GM18519 (cell line): ENCODE results near the gene AFG3L2.

Experiments used
- ATAC-seq: cut with Tn5 transposase; IDR thresholded peaks from one replicate; pipeline ENCODE4 v1.9.1; 2021; ENCODE audit warnings: mild to moderate bottlenecking, moderate library complexity; ENCODE audit not compliant: unreplicated experiment, low FRiP score

Gene AFG3L2

GRCh38 chr18:12306752-12307700 is 70.0 kb downstream of the AFG3L2 start:
- ATAC-seq, result no peak

GRCh38 chr18:12305930-12306629 is 70.9 kb downstream of the AFG3L2 start:
- no peak for ATAC-seq

- ATAC-seq, result no peak
Measured at GRCh38 chr18:12305211-12305610, 71.8 kb downstream of the AFG3L2 start.

- ATAC-seq, result no peak
Measured at GRCh38 chr18:12304351-12305210, 72.4 kb downstream of the AFG3L2 start.

GRCh38 chr18:12302391-12303147 is 74.5 kb downstream of the AFG3L2 start:
- ATAC-seq, result no peak

- ATAC-seq, result no peak
Measured at GRCh38 chr18:12301263-12302005, 75.6 kb downstream of the AFG3L2 start.

- no peak for ATAC-seq
Measured at GRCh38 chr18:12299862-12300261, 77.2 kb downstream of the AFG3L2 start.

- no peak for ATAC-seq
Measured at GRCh38 chr18:12296457-12296856, 80.6 kb downstream of the AFG3L2 start.

- no peak for ATAC-seq
Measured at GRCh38 chr18:12296087-12296403, 81.0 kb downstream of the AFG3L2 start.

- ATAC-seq, result no peak
Measured at GRCh38 chr18:12295389-12296086, 81.5 kb downstream of the AFG3L2 start.

GRCh38 chr18:12293831-12294230 is 83.2 kb downstream of the AFG3L2 start:
- no peak for ATAC-seq

- ATAC-seq, result no peak
Measured at GRCh38 chr18:12291690-12292089, 85.3 kb downstream of the AFG3L2 start.

GRCh38 chr18:12291161-12291560 is 85.9 kb downstream of the AFG3L2 start:
- ATAC-seq, result no peak

GRCh38 chr18:12290086-12290485 is 86.9 kb downstream of the AFG3L2 start:
- no peak for ATAC-seq

- ATAC-seq, result no peak
Measured at GRCh38 chr18:12288403-12288755, 88.6 kb downstream of the AFG3L2 start.

- ATAC-seq, result no peak
Measured at GRCh38 chr18:12287684-12288402, 89.2 kb downstream of the AFG3L2 start.

GRCh38 chr18:12287131-12287681 is 89.8 kb downstream of the AFG3L2 start:
- no peak for ATAC-seq

GRCh38 chr18:12283666-12284065 is 93.4 kb downstream of the AFG3L2 start:
- no peak for ATAC-seq
